Ammon's horn (tissue), 1 donor: ENCODE data around the gene CHAF1B.
"Not testable (repeated sequence)": the region's sequence is repeated elsewhere in the genome, so short reads cannot be mapped to it uniquely, and the experiment has no call there.

Experiments
- DNase-seq: peaks from one replicate; pipeline ENCODE4 v3.0.0-alpha.2; 2016; ENCODE audit warnings: low spot score

CHAF1B gene

GRCh38 chr21:36385233-36386030 lies at the start of gene CHAF1B:
CHAF1B (plus strand) TSS chr21:36385392; CDS start chr21:36386137, 745 bp downstream.
- DNase-seq = peak; percentile 73

- DNase-seq = no peak
These were observed 48.1 kb upstream of the CHAF1B start for GRCh38 chr21:36337099-36337509.

DNA sequence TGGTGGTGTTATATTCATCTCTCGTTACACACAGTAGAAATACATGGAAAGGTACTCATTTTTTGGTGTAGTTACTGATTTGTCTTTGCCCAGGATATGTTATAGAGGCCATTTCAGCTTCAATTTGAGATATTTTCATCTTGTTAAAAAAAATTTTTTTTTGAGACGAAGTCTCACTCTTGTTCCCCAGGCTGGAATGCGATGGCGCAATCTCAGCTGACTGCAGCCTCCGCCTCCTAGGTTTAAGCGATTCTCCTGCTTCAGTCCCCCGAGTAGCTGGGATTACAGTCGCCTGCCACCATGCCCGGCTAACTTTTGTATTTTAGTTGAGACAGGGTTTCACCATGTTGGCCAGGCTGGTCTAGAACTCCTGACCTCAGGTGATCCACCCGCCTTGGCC lies 46.2 kb upstream of the CHAF1B start:
- no peak for DNase-seq

GRCh38 chr21:36342581-36342980 lies 42.6 kb upstream of the CHAF1B start:
- DNase-seq = not testable (repeated sequence)

DNA sequence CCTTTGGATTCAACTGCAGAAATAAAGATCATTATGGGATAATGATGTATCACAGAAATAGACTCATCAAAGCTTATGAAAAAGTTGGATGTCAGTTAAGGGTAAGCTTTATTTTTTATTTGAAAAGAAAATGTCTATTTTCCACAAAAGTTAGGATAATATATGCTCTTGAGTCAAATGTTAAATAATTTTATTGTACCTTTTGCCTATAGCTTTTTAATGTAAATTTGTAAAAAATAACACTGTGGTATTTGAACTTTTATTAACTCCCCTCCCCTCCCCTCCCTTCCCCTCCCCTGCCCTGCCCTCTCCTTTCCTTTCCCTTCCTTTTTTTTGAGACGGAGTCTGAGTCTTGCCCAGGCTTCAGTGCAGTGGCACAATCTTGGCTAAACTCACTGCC lies 40.3 kb upstream of the CHAF1B start:
- no peak for DNase-seq

DNA sequence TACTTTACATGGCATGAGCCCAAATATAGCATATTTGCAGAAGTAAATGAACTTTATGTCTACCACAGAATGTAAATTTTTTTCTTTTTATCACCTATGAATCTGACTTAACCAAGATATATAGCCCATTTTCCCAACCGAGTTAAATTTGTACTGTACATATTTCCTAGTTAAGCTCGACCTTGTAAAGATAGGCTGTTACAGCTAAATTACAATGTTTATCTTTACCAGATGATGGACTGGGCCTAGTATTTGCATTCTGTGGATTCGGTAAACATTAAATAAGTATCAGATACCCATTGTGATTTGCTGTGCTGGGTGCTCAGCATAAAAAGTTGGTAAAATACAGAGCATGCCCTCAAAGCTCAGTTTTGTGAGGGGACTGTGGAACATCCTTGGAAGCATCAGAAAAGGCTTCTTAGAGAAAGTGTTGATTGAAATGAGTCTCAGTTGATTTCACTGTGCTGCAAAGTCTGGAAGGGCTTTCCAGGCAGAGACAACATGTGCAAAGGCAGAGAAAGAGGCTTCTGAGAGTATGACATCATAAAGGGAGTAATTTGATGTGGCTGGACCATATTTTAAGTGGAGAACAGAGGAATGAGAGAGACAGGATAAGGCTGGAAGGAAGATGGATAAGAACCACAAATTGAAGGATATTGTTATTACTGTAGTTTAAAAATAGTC lies 37.8 kb upstream of the CHAF1B start:
- DNase-seq = no peak

- no peak for DNase-seq
These were observed 37.2 kb upstream of the CHAF1B start for GRCh38 chr21:36347962-36348328.

DNA sequence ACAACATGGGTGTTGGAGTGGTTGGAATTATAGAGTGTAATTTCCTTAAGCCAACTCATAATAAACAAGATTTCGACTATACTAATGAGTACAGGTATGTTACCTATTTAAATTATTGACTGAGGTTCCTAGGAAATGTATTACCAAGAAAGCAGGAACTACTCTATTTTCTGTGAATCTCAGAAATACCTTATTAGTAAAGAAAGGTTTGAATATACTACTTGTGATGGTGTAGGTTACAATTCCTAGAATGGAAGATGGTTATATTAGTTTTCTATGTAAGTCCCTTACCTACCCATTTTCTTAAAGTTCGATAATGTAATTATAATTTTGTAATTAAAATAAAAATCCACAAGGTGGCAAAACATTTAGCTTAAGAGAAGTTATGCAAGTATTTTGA lies 35.9 kb upstream of the CHAF1B start:
- no peak for DNase-seq

DNA sequence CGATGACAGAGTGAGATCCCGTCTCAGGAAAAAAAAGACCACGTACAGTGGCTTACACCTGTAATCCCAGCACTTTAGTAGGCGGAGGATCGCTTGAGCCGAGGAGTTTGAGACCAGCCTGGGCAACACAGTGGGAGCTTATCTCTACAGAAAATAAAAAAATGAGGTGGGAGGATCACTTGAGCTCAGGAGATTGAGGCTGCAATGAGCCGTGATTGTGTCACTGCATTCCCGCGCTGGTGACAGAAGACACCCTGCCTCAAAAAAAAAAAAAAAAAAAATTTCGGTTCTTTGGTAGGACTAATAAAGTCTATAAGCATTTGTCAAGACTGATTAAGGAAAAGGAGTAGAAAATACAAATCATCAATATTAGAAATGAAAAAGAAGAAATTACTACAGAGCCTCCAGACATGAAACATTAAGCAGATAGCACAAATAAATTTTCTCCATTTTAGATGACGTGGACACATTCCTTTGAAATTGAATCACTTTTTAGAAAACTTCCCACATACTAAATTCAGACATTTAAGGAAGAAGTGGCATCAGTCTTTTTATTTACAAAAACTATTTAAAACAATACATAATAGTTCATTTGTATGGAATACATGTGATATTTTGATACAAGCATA lies 34.8 kb upstream of the CHAF1B start:
- DNase-seq = no peak

DNA sequence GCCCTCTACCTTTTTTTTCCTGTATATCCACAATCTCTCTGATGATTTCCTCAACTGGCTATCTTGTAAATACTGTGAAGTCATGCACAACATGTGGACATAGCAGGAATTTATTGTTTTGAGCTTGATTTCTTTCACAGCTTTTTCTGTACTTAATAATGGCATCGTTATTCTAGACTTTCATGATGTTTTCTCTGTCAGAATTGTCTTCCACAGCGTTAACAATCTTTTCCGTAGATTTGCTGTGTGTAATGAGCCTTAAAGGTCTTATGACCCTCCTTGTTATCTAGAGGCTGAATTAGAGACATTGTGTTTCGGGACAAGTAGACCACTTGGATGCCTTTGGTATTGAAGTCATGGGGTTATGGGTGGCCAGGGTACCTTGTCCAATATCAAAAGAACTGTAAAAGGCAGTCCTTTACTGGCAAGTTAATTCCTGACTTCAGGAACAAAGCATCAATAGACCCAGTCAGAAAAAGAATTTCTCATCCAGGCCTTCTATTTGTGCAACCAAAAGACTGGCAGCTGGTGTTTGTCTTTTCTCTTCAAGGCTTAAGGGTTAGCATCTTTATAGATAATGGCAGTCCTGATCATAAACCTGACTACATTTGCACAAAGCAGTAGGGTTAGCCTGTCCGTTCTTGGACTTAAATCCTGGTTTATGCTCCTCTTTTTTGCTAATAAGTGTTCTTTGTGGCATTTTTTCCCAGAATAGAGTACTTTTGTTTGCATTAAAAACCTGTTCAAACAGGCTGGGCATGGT lies 30.1 kb upstream of the CHAF1B start:
- DNase-seq = no peak

DNA sequence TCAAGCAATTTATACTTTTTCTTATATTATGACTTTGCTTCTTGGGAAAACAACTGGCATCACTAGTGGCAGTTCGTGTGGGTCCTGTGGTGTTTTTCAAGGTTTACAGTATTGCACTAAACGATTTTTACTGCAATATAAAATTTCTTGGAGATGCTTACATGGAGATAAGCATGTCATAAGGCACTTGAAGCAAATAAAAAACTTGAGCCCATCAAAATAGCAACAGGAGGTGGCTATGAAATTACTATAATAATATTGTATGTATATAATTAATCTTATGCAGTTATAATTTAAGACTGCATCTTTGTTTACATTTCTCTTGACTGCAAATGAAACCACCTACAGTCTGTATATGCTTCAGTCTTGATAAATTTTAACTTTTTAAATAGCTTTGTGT lies 29.3 kb upstream of the CHAF1B start:
- DNase-seq = no peak

GRCh38 chr21:36359185-36359584 lies 26.0 kb upstream of the CHAF1B start:
- DNase-seq = no peak

DNA sequence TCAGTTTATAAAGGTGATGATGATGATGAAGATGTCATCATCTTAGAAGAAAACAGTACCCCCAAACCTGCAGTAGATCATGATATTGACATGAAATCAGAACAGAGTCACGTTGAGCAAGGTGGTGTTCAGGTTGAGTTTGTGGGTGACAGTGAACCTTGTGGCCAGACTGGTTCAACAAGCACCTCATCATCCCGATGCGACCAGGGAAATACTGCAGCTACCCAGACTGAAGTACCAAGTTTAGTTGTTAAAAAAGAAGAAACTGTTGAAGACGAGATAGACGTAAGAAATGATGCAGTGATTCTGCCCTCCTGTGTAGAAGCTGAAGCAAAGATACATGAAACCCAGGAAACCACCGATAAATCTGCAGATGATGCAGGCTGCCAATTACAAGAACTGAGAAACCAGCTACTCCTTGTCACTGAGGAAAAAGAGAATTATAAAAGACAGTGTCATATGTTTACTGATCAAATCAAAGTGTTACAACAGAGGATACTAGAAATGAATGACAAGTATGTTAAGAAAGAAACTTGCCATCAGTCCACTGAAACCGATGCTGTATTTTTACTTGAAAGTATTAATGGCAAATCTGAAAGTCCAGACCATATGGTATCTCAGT lies 16.0 kb upstream of the CHAF1B start:
- DNase-seq = no peak

DNA sequence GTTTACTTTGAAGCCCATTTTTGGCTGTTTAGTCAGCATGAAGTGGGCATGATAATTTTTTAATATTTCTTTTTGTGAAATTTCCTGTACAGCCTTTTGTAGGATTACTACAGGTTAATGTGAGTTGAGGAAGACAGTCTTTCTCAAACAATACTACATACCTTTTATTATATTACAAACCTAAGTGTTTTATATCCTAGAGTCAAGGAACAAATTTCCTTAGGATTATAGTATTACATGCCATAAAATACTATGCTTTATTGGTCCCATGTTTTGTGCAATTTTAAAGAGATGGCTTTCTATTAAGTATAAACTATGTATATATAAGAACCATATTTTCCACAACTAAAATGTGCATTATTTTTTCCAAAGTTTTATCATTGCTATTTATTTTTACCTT lies 9.2 kb upstream of the CHAF1B start:
- no peak for DNase-seq

- no peak for DNase-seq
These were observed 7.8 kb upstream of the CHAF1B start for GRCh38 chr21:36377391-36377842.

GRCh38 chr21:36379251-36379650 lies 5.9 kb upstream of the CHAF1B start:
- DNase-seq = no peak

DNA sequence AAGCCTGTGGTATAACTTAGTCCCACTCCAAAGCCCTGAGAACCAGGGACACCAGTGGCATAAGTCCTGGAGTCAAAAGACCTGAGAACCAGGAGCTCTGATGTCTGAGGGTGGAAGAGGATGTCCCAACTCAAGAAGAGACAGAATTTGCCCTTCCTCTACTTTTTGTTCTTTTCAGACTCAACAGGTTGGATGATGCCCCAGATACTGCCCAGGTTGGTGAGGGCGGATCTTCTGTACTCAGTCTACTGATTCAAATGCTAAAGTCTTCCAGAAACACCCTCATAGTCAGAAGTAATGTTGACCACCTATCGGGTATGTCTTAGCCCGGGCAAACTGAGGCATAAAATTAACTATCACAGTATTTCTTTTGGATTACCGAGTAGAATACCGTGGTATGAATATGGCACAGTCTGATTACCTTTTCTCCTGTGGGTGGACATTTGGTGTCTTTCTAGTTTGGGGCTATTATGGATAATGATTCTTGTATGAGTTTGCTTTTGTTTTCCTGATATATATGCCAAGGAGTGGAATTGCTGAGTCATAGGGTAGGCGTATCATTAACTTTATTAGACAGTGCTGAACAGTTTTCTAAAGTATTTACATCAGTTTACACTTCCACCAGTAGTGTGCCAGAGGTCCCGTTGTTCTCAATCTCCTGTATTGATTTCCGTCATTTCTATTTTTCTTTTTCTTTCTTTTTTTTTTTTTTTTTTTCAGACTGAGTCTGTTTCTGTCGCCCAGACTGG lies 3.2 kb upstream of the CHAF1B start:
- no peak for DNase-seq

DNA sequence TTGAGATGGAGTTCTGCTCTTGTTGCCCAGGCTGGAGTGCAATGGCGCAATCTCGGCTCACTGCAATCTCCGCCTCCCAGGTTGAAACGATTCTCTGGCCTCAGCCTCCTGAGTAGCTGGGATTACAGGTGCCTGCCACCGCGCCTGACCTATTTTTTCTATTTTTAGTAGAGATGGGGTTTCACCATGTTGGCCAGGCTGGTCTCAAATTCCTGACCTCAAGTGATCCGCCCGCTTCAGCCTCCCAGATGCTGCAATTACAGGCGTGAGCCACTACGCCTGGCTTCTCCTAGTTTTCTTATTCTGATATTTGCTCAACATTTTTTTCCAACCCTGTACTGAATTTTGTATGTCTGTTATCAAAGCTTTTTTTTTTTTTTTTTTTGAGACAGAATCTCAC lies 2.5 kb upstream of the CHAF1B start:
- DNase-seq = not testable (repeated sequence)

GRCh38 chr21:36384885-36385232 lies 333 bp upstream of the CHAF1B start:
- DNase-seq = no peak

- DNase-seq = no peak
These were observed 945 bp downstream of the CHAF1B start for GRCh38 chr21:36386031-36386642.

DNA sequence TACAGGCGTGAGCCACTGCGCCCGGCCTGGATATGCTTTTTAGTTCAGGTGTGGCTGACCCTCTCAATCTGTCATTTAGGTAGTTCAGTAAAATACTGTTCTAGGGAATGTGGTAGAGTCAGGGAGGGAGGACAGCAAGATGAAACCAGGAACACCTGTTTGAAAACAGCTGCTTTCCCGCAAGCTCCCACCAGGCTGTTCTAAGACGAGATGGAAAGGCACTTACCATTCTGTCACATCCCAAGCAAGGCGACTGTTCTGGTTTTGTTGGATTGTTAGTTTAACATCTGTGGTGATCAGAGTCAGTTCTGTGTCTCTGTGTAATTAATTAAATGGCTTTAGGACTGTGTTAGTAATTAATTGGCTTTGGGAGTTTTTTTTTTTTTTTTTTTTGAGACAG lies 2.9 kb downstream of the CHAF1B start:
- DNase-seq = no peak
